ENCODE measurements around the gene ANKMY1.

- TF ChIP-seq ZNF510 (tag by site-specific recombination; IDR thresholded peaks at IDR 0.05; ENCODE audit: insufficient replicate concordance) (no peak), KLF8 (tag by site-specific recombination; IDR thresholded peaks at IDR 0.05) (no peak), ZNF350 (tag by site-specific recombination; IDR thresholded peaks at IDR 0.05) (no peak), ZNF155 (tag by site-specific recombination; IDR thresholded peaks at IDR 0.05) (no peak), ZSCAN16 (tag by site-specific recombination; IDR thresholded peaks at IDR 0.05) (no peak), ZNF23 (tag by site-specific recombination; IDR thresholded peaks at IDR 0.05; ENCODE audit: borderline replicate concordance) (no peak), ZNF311 (tag by site-specific recombination; IDR thresholded peaks at IDR 0.05; ENCODE audit: borderline replicate concordance) (no peak)
- TF ChIP-seq, protein P1, sequence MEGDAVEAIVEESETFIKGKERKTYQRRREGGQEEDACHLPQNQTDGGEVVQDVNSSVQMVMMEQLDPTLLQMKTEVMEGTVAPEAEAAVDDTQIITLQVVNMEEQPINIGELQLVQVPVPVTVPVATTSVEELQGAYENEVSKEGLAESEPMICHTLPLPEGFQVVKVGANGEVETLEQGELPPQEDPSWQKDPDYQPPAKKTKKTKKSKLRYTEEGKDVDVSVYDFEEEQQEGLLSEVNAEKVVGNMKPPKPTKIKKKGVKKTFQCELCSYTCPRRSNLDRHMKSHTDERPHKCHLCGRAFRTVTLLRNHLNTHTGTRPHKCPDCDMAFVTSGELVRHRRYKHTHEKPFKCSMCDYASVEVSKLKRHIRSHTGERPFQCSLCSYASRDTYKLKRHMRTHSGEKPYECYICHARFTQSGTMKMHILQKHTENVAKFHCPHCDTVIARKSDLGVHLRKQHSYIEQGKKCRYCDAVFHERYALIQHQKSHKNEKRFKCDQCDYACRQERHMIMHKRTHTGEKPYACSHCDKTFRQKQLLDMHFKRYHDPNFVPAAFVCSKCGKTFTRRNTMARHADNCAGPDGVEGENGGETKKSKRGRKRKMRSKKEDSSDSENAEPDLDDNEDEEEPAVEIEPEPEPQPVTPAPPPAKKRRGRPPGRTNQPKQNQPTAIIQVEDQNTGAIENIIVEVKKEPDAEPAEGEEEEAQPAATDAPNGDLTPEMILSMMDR (tag by site-specific recombination; IDR thresholded peaks at IDR 0.05), result no peak
- TF ChIP-seq, protein P2, sequence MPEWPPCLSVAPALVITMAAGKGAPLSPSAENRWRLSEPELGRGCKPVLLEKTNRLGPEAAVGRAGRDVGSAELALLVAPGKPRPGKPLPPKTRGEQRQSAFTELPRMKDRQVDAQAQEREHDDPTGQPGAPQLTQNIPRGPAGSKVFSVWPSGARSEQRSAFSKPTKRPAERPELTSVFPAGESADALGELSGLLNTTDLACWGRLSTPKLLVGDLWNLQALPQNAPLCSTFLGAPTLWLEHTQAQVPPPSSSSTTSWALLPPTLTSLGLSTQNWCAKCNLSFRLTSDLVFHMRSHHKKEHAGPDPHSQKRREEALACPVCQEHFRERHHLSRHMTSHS (tag by site-specific recombination; IDR thresholded peaks at IDR 0.05), result no peak
Measured at GRCh38 chr2:240518981-240519380, 38.8 kb downstream of the ANKMY1 start.

Data from HEK293 (cell line).